Stimulated activated CD8-positive, alpha-beta memory T cell treated with anti-CD3 and anti-CD28 coated beads, Interleukin-15, amount 100 ng/mL, for 4 hours (primary cell): ENCODE results near the gene NLGN4X.

Source experiments
- DNase-seq, 2 donors: peaks; one replicate each; pipeline ENCODE4 v3.0.0-alpha.2; 2020; ENCODE audit warnings: low read depth in 2 of 2

Gene NLGN4X

DNA sequence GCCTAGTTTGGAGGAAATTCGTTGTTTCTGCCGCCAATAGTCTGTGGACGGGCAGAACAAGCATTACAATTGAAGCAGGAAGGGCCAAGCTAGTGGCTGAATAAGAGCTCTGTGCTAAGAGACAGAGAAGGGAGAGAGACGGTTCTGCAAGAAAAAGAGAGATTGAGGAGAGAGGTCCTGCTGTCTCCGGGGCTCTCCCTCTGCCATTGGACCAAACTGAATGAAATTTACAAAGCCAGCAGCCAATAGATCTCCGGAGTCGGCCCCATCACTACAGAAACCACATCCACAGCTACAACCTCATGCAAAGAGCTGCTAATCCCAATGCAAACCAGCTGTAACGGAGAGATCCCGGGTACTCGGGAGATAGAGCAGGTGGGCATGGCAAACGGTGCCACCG, at the start of gene NLGN4X:
Gene NLGN4X (minus strand): TSS at position 148 of the 400 bp plus-strand sequence. CDS start 77,401 bp downstream, outside the sequence.
- DNase-seq, result no peak

GRCh38 chrX:6266041-6266440, 37.4 kb upstream of the NLGN4X start:
- DNase-seq, result no peak

DNA sequence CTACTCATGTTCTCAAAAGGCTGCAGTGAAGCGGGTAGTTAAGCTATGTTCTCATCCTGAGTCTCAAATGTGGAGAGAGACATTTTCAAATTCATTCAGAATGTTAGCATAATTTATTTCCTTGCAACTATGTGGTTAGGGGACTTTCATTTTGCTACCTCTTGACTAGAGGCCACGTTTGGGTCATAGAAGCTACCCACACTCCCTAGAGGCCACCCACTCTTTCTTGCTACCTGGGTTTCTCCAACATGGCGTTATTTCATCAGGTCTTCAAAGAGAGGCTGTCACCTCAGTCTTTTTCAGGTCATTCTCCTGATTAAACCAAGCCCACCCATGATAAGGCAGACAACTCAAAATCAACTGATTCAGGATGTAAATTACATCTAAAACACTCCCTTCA, 34.3 kb upstream of the NLGN4X start:
- no peak for DNase-seq

DNA sequence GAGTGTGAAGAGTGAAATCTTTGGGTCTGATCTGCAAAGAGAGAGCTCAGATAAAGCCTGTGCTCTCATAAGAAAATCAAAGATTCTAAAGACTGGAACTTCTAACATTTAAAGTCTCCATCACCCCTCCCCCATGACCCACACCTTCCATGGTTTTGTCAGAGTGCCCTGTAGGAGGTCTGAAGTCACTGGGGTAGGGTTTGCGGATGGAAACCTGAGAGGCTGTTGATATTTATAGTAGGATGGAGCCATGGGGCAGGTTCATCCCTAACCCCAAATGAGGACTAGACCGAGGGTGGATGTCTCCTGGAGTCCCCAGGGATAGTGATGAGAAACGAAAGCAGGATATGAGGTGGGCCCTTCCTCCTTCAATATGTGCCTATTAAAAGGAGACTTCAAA, 28.4 kb upstream of the NLGN4X start:
- no peak for DNase-seq

- no peak for DNase-seq
Measured at GRCh38 chrX:6244666-6245065, 16.0 kb upstream of the NLGN4X start.

DNA sequence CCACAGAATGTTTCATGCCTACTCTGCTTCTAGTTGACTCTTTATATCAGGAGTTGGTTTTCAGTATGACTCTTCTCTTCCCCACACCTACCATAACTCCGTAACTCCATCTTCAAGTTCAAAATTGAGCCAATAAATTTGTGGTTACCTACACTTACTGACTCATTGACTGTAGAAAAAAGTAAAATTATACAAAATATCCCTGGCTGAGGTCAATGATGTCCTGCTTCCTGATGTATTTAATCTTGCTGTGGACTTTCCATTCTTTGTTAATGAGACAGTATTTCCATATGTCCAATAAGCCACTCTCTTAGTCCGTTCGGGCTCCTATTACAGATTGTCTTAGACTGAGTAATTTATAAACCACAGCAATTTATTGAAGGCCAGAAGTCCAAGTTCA, 9.9 kb upstream of the NLGN4X start:
- no peak for DNase-seq

- no peak for DNase-seq
Measured at GRCh38 chrX:6227935-6228334, 732 bp downstream of the NLGN4X start.

DNA sequence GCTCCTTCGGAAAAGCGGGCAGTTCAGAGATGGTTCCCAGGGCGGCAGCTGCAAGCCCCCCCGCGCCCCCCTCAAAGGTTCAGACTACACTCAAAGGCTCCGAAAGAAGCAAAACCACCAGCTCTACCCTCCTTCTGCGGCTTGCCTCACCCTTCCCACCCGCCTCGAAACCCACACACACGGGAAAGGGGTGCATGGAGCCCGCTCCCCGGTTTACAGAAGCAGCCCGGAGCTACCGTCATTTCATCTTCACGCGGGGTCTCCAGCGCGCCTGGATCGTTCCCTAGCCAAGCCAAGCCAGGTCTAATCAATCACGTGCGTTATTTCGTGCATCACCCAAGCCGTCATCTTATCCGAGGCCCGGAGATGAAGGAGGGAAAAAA, 1.2 kb downstream of the NLGN4X start:
- DNase-seq, result no peak

- no peak for DNase-seq
Measured at GRCh38 chrX:6226596-6227452, 1.8 kb downstream of the NLGN4X start.

DNA sequence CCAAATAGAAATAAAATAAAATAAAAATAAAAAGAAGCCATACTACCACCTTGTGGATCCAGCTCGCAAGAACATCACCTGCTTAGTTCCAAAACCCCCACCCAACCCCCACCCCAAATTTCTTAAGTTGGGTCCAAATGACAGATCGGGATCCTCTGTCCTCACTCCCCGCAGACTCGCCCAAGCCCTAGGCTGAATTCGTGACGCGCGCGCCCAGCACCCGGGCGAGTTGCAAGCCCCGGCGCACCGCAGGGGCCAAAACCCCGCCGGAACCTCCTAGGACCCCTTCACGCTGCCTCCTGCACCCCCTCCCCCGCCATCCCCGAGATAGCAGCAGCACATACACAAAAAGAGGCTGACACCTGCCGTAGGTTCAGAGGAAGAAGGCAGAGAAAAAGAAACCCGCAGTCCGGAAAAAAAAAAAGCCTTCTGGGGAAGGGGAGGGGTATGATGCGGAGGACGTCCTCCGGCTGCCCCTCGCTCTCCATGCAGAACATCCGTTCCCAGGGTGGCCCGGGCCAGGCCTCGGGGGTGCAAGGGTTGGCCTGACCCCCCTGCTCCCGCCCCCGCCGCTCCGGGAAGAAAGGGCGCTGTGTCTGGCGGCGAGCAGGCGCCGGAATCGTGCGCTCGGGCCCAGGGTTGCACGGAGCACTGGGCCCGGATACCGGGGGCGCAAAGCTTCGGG, 2.6 kb downstream of the NLGN4X start:
- DNase-seq, result no peak

GRCh38 chrX:6225288-6225910, 3.3 kb downstream of the NLGN4X start:
- DNase-seq, result no peak

- DNase-seq, result no peak
Measured at GRCh38 chrX:6223516-6223915, 5.2 kb downstream of the NLGN4X start.

DNA sequence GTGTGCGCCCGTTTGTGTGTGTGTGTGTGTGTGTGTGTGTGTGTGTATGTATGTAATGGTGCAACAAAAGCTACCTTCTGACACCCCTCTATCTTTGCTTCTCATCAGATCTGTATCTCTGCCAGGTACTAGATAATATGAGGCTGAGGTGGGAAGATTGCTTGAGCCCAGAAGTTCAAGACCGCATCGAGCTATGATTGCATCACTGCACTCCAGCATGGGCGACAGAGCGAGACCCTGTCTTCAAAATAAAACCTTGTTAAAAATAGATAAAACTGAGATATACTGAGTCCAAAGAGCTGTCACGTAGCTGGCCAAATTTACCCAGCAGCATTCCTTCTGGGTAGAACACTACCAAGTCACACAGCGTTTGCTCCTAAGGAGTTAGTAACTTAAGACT, 18.4 kb downstream of the NLGN4X start:
- DNase-seq, result no peak

DNA sequence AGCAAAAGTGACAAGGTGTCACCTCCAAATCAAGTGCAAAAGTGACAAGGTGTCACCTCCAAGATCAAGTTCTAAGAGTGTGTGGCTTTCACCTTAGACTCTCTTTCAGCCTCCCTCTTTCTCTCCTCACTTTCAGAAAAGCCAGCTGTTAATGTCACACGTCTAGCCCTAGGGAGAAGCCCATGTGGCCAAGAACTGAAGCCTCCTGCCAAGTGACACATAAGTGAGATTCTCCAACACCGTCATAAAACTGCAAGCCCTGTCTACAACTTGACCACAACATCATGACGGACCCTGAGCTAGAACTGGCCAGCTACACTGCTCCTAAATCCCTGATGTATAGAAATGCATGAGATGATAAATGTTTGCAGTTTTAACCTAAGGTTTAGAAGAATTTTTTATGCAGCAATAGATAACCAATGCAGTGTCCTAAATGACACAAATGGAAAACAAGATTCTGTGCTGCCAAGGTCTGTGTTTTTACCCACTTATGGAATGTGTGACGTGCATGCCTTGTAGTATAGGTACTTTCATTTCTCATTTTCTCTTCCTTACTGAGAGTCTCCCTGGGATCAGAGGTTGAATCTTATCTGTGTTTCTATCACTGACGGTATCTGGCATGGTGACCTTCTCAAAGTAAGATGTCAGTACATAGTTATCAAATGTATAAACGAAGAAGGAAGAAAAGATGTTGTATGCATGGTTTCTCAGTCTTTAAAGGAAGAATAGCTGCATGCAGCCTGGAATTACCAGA, 25.0 kb downstream of the NLGN4X start:
- no peak for DNase-seq

DNA sequence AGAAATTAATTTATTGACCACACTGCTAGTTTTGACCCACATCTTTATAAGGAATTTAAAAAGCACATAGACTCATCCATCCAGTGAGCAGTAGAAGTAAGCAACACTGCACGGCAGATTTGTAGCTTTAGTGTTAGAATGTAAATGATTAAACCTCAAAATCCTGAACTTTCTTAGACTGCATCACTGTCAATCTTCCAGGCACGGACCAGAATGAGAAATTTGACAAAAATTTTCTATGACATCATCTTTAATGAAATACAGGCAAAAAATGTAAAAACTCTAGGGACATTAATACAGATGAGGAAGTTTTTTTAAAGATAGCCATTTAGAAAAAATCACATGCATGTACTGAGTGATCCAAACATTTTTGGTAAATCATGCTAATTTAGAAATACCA, 29.2 kb downstream of the NLGN4X start:
- no peak for DNase-seq

GRCh38 chrX:6187256-6187655, 41.4 kb downstream of the NLGN4X start:
- DNase-seq, result no peak

DNA sequence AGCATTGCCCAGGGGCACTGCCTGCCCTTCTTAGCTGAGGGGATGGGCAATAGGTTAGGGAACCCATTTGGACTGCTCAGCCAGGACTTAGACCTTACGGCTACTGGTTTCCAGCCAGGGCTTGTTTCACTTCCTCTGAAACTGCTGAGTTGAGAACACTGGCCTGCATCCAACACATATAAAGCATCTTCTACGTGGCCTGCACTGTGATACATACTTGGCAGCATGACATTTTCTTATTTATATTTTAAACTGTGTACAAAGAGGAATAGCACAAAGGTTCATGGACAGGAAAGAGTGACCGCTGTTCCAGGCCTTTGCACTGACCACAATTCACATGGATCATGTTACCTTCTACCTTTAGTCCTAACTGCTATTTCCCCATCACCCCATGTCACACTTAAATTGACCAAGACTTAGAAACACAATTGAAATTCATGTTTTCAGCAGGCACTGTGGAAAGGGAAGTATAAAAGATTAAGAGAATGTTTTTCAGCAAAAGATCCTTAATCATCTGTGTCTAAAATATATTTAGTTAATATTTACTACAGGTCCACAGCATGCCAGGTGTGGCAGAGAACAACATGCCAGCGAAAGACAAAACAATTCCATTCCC, 43.7 kb downstream of the NLGN4X start:
- DNase-seq, result no peak

DNA sequence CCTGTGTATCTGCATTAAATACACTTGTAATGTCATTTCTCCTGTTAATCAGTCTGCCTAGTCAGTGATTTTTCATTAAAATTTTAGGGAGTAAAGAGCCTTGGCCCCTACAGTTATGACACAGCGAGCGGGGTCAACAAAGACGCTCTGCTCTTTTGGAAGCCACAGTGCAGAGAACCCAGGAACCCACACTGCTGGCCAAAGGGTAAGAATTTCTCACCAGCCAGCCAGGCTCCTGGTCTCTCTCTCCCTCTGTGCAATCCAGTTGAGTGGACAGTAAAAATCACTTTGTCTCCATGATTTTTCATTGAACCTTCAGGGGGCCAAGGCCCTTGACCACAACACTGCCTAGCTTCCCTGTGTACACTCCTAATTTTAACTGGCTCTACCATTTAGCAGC, 52.8 kb downstream of the NLGN4X start:
- DNase-seq, result no peak

DNA sequence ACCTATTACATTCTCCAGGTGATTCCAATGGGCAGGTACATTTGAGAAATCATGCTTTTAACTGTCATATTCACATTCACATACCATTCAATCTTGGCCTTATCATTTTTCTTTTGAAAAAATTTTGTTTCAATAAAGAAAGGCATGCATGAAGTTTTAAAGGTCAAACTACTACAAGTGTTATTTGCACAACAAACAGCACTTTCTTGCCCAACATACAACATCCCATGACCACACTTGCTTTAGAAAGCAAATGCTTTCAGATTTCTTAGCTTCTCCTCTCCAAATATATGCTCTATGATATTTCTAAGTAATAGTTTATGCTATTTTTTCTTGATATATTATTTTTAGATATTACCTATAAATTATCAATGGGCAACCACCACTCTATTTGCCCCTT, 58.2 kb downstream of the NLGN4X start:
- DNase-seq, result no peak

- no peak for DNase-seq
Measured at GRCh38 chrX:6169407-6169806, 59.3 kb downstream of the NLGN4X start.

DNA sequence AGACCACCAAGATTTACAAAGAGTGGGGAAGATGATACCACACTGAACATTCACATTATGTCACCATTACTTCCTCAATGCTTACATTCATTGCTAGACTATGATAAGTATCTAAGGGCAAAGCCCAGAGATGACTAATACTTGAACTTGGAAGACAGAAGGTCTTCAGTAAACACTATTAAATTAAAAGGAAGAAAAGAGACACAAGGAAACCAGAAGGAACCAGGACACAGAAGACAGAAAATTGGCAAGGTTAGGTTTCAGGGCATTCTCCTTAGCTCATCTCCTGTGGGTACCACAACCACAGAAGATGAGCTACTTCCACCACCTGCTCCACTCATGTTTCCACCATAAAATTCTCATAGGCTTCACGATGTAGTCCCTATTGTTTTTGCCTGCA, 64.9 kb downstream of the NLGN4X start:
- no peak for DNase-seq

- DNase-seq, result no peak
Measured at GRCh38 chrX:6159468-6159867, 69.2 kb downstream of the NLGN4X start.
